Liver (tissue), 3 donors: ENCODE measurements around the gene RANBP17.
A peak's percentile ranks its signal among the peaks of the same experiment; 100 is the strongest.

ENCODE experiments used
- GABPA ChIP-seq, 2 donors: IDR thresholded peaks in 1 of 2; conservative IDR thresholded peaks in 1 of 2; 2 replicates each; pipeline ENCODE4 v1.6.1; 2016; ENCODE audit warnings: antibody characterized with exemption in 2 of 2, mild to moderate bottlenecking in 1 of 2, moderate library complexity in 1 of 2
- RAD21 ChIP-seq, 2 donors: IDR thresholded peaks; 2 replicates each; pipeline ENCODE4 v1.6.1; 2016; ENCODE audit warnings: antibody characterized with exemption in 2 of 2, mild to moderate bottlenecking in 2 of 2
- SP1 ChIP-seq: IDR thresholded peaks from 2 replicates; pipeline ENCODE4 v1.6.1; 2018; ENCODE audit warnings: antibody characterized with exemption, mild to moderate bottlenecking
- YY1 ChIP-seq: IDR thresholded peaks from 2 replicates; pipeline ENCODE4 v1.6.1; 2016; ENCODE audit warnings: antibody characterized with exemption, mild to moderate bottlenecking
- TF ChIP-seq, protein P1 (sequence below): fragments of 150-350 bp; IDR thresholded peaks from 2 replicates; pipeline ENCODE4 v1.5.1; 2017; ENCODE audit warnings: improper control_type of control experiment, low read depth, low read length; ENCODE audit not compliant: missing input control
- TF ChIP-seq, protein P2 (sequence below): IDR thresholded peaks from 2 replicates; pipeline ENCODE4 v1.6.1; 2016; ENCODE audit warnings: antibody characterized with exemption
- donor health status: healthy.
- donor health status: healthy.

DNA sequence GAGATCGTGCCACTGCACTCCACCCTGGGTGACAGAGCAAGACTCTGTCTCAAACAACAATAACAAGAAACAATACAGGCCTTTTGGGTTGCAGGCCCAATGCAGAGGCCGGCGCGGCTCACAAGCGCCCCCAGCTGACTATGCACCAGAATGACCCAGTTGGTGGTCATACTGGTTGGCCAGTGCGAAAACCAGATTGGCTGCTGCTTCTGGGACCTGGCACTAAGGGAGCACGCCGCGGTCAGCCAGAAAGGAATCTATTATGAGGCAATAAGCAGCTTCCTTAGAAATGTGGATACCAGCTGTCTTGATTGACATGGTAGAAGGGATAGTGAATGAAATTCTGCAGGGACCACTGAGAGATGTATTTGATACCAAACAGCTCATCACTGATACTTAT lies 35.0 kb downstream of the RANBP17 start:
- TF ChIP-seq, protein P1, sequence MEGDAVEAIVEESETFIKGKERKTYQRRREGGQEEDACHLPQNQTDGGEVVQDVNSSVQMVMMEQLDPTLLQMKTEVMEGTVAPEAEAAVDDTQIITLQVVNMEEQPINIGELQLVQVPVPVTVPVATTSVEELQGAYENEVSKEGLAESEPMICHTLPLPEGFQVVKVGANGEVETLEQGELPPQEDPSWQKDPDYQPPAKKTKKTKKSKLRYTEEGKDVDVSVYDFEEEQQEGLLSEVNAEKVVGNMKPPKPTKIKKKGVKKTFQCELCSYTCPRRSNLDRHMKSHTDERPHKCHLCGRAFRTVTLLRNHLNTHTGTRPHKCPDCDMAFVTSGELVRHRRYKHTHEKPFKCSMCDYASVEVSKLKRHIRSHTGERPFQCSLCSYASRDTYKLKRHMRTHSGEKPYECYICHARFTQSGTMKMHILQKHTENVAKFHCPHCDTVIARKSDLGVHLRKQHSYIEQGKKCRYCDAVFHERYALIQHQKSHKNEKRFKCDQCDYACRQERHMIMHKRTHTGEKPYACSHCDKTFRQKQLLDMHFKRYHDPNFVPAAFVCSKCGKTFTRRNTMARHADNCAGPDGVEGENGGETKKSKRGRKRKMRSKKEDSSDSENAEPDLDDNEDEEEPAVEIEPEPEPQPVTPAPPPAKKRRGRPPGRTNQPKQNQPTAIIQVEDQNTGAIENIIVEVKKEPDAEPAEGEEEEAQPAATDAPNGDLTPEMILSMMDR = no peak
- no peak for TF ChIP-seq YY1
- peak in 1 of 2 donors; percentile 43 for TF ChIP-seq RAD21 (IDR thresholded peaks at IDR 0.05)
- no peak for TF ChIP-seq SP1
- TF ChIP-seq, protein P2, sequence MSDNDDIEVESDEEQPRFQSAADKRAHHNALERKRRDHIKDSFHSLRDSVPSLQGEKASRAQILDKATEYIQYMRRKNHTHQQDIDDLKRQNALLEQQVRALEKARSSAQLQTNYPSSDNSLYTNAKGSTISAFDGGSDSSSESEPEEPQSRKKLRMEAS = no peak
- TF ChIP-seq GABPA (IDR thresholded peaks at IDR 0.05 in 1 of 2, conservative IDR thresholded peaks at IDR 0.05 in 1 of 2) = no peak
